Endothelial cell of umbilical vein (primary cell): ENCODE results near the gene TSHZ1. TPM values are rescaled to one million over a fixed set of nuclear protein-coding genes. Genes with fewer than 3 reads are reported as not detected.

Experiments used
- BruUV-seq: library from RNA; stranded (reverse); fragments of 400-500 nt; replicated peaks from 2 replicates; lab custom pipeline; 2021; lab: Mats Ljungman, UMichigan
- CTCF ChIA-PET: fragments of 300-600, 350-600 bp; sonication (Branson Sonifier 250); formaldehyde crosslinking; loops from one replicate; lab custom pipeline; 2021; ENCODE audit warnings: antibody characterized with exemption, inconsistent platforms; lab: Charles Lee
- POLR2A ChIA-PET: fragments of 300-600, 350-600 bp; sonication (Branson Sonifier 250); formaldehyde crosslinking; loops from one replicate; lab custom pipeline; 2021; ENCODE audit warnings: antibody characterized with exemption, inconsistent platforms; lab: Charles Lee
- DNase-seq: peaks from one replicate; pipeline ENCODE4 v3.0.0-alpha.2; 2011; ENCODE audit warnings: low read depth, low spot score
- FAIRE-seq: peaks from 2 replicates; lab custom pipeline; 2011; peaks lifted over from hg19 to GRCh38; lab: Jason Lieb, UNC
- H2AFZ ChIP-seq: 2 replicates; pipeline ENCODE4 v1.6.0; 2012; ENCODE audit warnings: low read depth, low read length, control low read depth, inconsistent platforms
- H3K27ac ChIP-seq: 2 replicates; pipeline ENCODE4 v1.5.1; 2011; ENCODE audit warnings: low read depth, mild to moderate bottlenecking, control low read depth, low read length, moderate library complexity; ENCODE audit not compliant: insufficient read depth
- H3K27me3 ChIP-seq, 2 experiments: 2 replicates each; pipeline versions ENCODE4 v1.6.0 to v1.6.1; 2011; ENCODE audit warnings: low read length in 2 of 2, mixed read lengths in 1 of 2; ENCODE audit not compliant: control insufficient read depth in 2 of 2, insufficient read depth in 2 of 2
- H3K36me3 ChIP-seq, 2 experiments: 2 replicates in 1 of 2; 3 replicates in 1 of 2; pipeline ENCODE4 v1.5.1; 2011; ENCODE audit warnings: low read length in 2 of 2, mild to moderate bottlenecking in 1 of 2, moderate library complexity in 1 of 2; ENCODE audit not compliant: control insufficient read depth in 2 of 2, insufficient read depth in 2 of 2; ENCODE audit errors: extremely low read depth in 1 of 2
- H3K4me1 ChIP-seq: 3 replicates; pipeline ENCODE4 v1.5.1; 2011; ENCODE audit warnings: mild to moderate bottlenecking, low read length; ENCODE audit not compliant: control insufficient read depth, insufficient read depth; ENCODE audit errors: extremely low read depth
- H3K4me2 ChIP-seq: 2 replicates; pipeline ENCODE4 v1.6.1; 2011; ENCODE audit warnings: low read length, control low read depth, mixed read lengths; ENCODE audit not compliant: insufficient read depth
- H3K4me3 ChIP-seq, 3 experiments: fragments of 200-600 bp in 1 of 3; sonication (generic), shearing (Covaris generic) in 1 of 3; replicated peaks in 1 of 3; 2 replicates each; pipeline ENCODE4 v1.5.1; 2011 to 2016; ENCODE audit warnings: control low read depth in 3 of 3, low read length in 3 of 3, mild to moderate bottlenecking in 2 of 3, inconsistent platforms in 1 of 3, low read depth in 1 of 3, moderate library complexity in 1 of 3; ENCODE audit not compliant: insufficient read depth in 1 of 3
- H3K79me2 ChIP-seq: 2 replicates; pipeline ENCODE4 v1.6.0; 2012; ENCODE audit warnings: low read length, inconsistent platforms; ENCODE audit not compliant: control insufficient read depth, insufficient read depth
- H3K9ac ChIP-seq: replicated peaks from 2 replicates; pipeline ENCODE3; 2011; ENCODE audit warnings: low read length, control low read depth; ENCODE audit not compliant: insufficient read depth; ENCODE audit errors: extremely low read depth
- H3K9me1 ChIP-seq: replicated peaks from 3 replicates; pipeline ENCODE4 v1.6.0; 2011; ENCODE audit warnings: mild to moderate bottlenecking, low read length; ENCODE audit not compliant: control insufficient read depth, insufficient read depth; ENCODE audit errors: extremely low read depth
- H3K9me3 ChIP-seq: replicated peaks from 2 replicates; pipeline ENCODE4 v1.5.1; 2012; ENCODE audit warnings: low read length, inconsistent platforms; ENCODE audit not compliant: control insufficient read depth, insufficient read depth
- H4K20me1 ChIP-seq: replicated peaks from 2 replicates; pipeline ENCODE3; 2011; ENCODE audit warnings: mild to moderate bottlenecking, low read length; ENCODE audit not compliant: control insufficient read depth, insufficient read depth; ENCODE audit errors: extremely low read depth
- EZH2 ChIP-seq: IDR thresholded peaks from 2 replicates; pipeline ENCODE4 v1.6.1; 2012; ENCODE audit warnings: borderline replicate concordance, low read depth, mild to moderate bottlenecking, moderate library complexity, low read length, inconsistent platforms; ENCODE audit not compliant: severe bottlenecking
- FOS ChIP-seq: IDR thresholded peaks from 2 replicates; pipeline ENCODE4 v1.6.1; 2011; ENCODE audit warnings: mild to moderate bottlenecking, low read length, moderate library complexity, borderline replicate concordance; ENCODE audit not compliant: insufficient read depth
- GATA2 ChIP-seq: IDR thresholded peaks from 2 replicates; pipeline ENCODE4 v1.7.0; 2011; ENCODE audit warnings: low read depth, mild to moderate bottlenecking, moderate library complexity, mixed read lengths, low read length; ENCODE audit not compliant: insufficient read length, insufficient read depth
- JUN ChIP-seq: IDR thresholded peaks from 2 replicates; pipeline ENCODE4 v1.6.1; 2011; ENCODE audit warnings: borderline replicate concordance, low read depth; ENCODE audit not compliant: insufficient read length, insufficient read depth
- MYC ChIP-seq: IDR thresholded peaks from one replicate; pipeline ENCODE4 v1.6.1; 2011; ENCODE audit warnings: mild to moderate bottlenecking, low read depth, low read length
- POLR2A ChIP-seq: IDR thresholded peaks from 2 replicates; pipeline ENCODE4 v1.6.1; 2012; ENCODE audit warnings: low read depth, mild to moderate bottlenecking, control low read depth, low read length
- POLR2AphosphoS5 ChIP-seq: IDR thresholded peaks from 2 replicates; pipeline ENCODE4 v1.6.1; 2012; ENCODE audit warnings: low read depth, mild to moderate bottlenecking, control low read depth, low read length, moderate library complexity; ENCODE audit not compliant: insufficient read depth
- dilution Hi-C: fragments of 300-500 bp; cut with MboI; formaldehyde crosslinking; loops from one replicate; pipeline ENCODE4 v1.15.0; 2019; ENCODE audit warnings: low sequenced_read_pairs; ENCODE audit not compliant: extremely low pct_ligation_motif_present
- intact Hi-C: fragments of 100-400 bp; cut with micrococcal nuclease; formaldehyde crosslinking; loops from one replicate; pipeline ENCODE4 v1.10.0; 2022
- polyA plus RNA-seq, 4 experiments: library from polyadenylated mRNA; depleted of rRNA in 3 of 4; stranded (reverse) in 3 of 4; unstranded in 1 of 4; fragments of >200 nt; gene quantifications; 2 replicates each; pipeline versions ENCODE4 v1.2.1 to v1.2.3, GENCODE V29; 2011 to 2012; ENCODE audit warnings: missing spikeins in 1 of 4
- total RNA-seq: library from RNA; stranded (reverse); gene quantifications from 2 replicates; pipeline ENCODE4 v1.2.3, GENCODE V29; 2021
- TF ChIP-seq, protein P1 (sequence below): IDR thresholded peaks from 2 replicates; pipeline ENCODE4 v1.6.1; 2011; ENCODE audit not compliant: insufficient read depth, insufficient read length
- TF ChIP-seq, protein P2 (sequence below), 2 donors: IDR thresholded peaks; 1 replicate in 1 of 2; 2 replicates in 1 of 2; pipeline ENCODE4 v1.5.1; 2011; ENCODE audit warnings: low read length in 2 of 2, mild to moderate bottlenecking in 2 of 2, moderate library complexity in 2 of 2, control low read depth in 1 of 2, inconsistent platforms in 1 of 2, low read depth in 1 of 2; ENCODE audit not compliant: insufficient read depth in 1 of 2; ENCODE audit errors: extremely low read depth in 1 of 2

The TSHZ1 gene
- total and polyA plus RNA-seq, 2 donors (not counting 3 experiments of a cell fraction or from before 2014, with no cell fraction given) = 4.2 to 10.2 TPM

DNA sequence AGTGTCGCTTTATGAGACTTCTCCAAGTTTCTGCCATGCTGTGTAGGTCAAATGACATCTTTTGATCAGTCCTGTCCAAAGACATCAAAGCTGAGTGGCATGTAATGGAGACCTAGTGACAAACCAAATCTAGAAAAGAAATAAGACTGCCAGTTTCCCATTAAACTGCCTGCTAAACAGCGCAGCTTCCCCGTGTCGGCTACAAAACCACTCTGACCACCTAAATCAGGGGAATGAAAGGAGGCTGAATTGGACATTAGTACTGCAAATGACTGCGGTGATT, 57.7 kb downstream of the TSHZ1 start:
- Histone ChIP-seq H3K4me2 (no peak overlapping the region), H3K9me1 (no peaks in the 10 kb centered on the region), H3K4me1 (peaks cover 19% of the 10 kb centered on the region), H4K20me1 (no peaks in the 10 kb centered on the region), H3K27ac (no peak overlapping the region), H3K4me3 (no peak overlapping the region), H3K27me3 (no peaks in the 10 kb centered on the region), H2AFZ (no peak overlapping the region), H3K79me2 (no peaks in the 10 kb centered on the region), H3K36me3 (no peaks in the 10 kb centered on the region), H3K9me3 (no peaks in the 10 kb centered on the region), H3K9ac (no peak overlapping the region)
- POLR2A ChIA-PET = no interaction called here
- intact Hi-C loops = loop anchor here (5.0 kb wide), 1 partner anchor 56 kb away; the partner anchor contains the start of gene TSHZ1
- DNase-seq (no peak), FAIRE-seq (no peak)
- no peak for TF ChIP-seq EZH2
- TF ChIP-seq, protein P1, sequence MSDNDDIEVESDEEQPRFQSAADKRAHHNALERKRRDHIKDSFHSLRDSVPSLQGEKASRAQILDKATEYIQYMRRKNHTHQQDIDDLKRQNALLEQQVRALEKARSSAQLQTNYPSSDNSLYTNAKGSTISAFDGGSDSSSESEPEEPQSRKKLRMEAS = no peak
- TF ChIP-seq, protein P2, sequence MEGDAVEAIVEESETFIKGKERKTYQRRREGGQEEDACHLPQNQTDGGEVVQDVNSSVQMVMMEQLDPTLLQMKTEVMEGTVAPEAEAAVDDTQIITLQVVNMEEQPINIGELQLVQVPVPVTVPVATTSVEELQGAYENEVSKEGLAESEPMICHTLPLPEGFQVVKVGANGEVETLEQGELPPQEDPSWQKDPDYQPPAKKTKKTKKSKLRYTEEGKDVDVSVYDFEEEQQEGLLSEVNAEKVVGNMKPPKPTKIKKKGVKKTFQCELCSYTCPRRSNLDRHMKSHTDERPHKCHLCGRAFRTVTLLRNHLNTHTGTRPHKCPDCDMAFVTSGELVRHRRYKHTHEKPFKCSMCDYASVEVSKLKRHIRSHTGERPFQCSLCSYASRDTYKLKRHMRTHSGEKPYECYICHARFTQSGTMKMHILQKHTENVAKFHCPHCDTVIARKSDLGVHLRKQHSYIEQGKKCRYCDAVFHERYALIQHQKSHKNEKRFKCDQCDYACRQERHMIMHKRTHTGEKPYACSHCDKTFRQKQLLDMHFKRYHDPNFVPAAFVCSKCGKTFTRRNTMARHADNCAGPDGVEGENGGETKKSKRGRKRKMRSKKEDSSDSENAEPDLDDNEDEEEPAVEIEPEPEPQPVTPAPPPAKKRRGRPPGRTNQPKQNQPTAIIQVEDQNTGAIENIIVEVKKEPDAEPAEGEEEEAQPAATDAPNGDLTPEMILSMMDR (IDR thresholded peaks at IDR 0.05; ENCODE audit: extremely low read depth in 1 of 2, insufficient read depth in 1 of 2, low read depth in 1 of 2, low read length in 2 of 2) = no peak
- CTCF ChIA-PET = no interaction called here
- dilution Hi-C loops = no loop called here
- BruUV-seq = no TSS peak

DNA sequence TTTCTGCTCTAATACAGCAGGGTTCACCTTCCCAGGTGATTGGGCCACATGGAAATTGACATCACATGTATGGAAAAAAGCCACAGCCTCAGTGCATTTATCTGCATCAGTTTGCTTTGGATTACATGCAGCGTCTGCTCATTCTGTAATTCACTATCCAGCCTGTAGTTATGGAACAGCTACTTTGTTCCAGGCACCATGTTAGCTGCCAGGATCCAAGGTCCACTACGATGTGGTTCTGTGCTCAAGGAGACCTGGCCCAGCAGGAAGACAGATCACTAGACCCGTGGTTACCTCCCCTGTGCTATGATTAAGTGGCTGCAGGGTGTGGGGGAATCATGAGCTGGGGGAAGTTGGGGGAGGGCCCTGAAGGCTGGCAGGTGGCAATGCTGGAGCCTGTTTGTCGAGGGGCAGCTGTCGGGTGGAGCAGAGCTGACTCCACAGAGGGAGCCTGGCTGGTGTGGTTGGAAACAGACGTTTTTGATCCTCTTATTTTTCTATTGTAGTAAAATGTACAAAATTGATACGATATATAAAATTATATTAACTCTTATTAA, 58.6 kb downstream of the TSHZ1 start:
- dilution Hi-C loops (no loop called here), intact Hi-C loops (loop anchor here (5.0 kb wide), 1 partner anchor 57 kb away; the partner anchor contains the start of gene TSHZ1)
- H3K9me1 ChIP-seq = no peaks in the 10 kb centered on the region
- TF ChIP-seq JUN (no peak), GATA2 (no peak), POLR2AphosphoS5 (no peak), MYC (no peak), FOS (no peak), EZH2 (no peak), POLR2A (no peak)
- TF ChIP-seq, protein P2 (IDR thresholded peaks at IDR 0.05; ENCODE audit: extremely low read depth in 1 of 2, insufficient read depth in 1 of 2, low read depth in 1 of 2, low read length in 2 of 2) = no peak
- TF ChIP-seq, protein P1 = no peak
- no peak for FAIRE-seq
- H3K9me3 ChIP-seq = no peaks in the 10 kb centered on the region
- no peak overlapping the region for H3K4me2 ChIP-seq
- no TSS peak for BruUV-seq
- no peak for DNase-seq
- no peaks in the 10 kb centered on the region for H4K20me1 ChIP-seq
- no peaks in the 10 kb centered on the region for H3K36me3 ChIP-seq
- H3K27ac ChIP-seq = no peak overlapping the region
- H2AFZ ChIP-seq = no peak overlapping the region
- POLR2A ChIA-PET = no interaction called here
- no peaks in the 10 kb centered on the region for H3K27me3 ChIP-seq
- H3K4me1 ChIP-seq = peaks cover 19% of the 10 kb centered on the region
- H3K79me2 ChIP-seq = no peaks in the 10 kb centered on the region
- H3K4me3 ChIP-seq = no peak overlapping the region
- H3K9ac ChIP-seq = no peak overlapping the region
- CTCF ChIA-PET = interaction anchor here (0.6 kb wide), 1 partner anchor 176 kb away, joined by 3 read pairs; no protein-coding TSS in a partner anchor
